Cardiac fibroblast (primary cell): ENCODE measurements around the gene CDH11.

Experiments
- DNase-seq, 2 donors: peaks; one replicate each; pipeline versions ENCODE4 v3.0.0 to v3.0.0-alpha.2; 2010; ENCODE audit warnings: low read depth in 2 of 2
- H3K4me3 ChIP-seq, 2 donors: replicated peaks in 1 of 2; 1 replicate in 1 of 2; 2 replicates in 1 of 2; pipeline ENCODE4 v1.5.1; 2011; ENCODE audit warnings: low read depth in 2 of 2, low read length in 2 of 2, mild to moderate bottlenecking in 2 of 2, moderate library complexity in 1 of 2
- TF ChIP-seq, protein P1 (sequence below): IDR thresholded peaks from one replicate; pipeline ENCODE4 v1.5.1; 2011; ENCODE audit warnings: low read depth, mild to moderate bottlenecking, low read length, inconsistent platforms

CDH11 gene

DNA sequence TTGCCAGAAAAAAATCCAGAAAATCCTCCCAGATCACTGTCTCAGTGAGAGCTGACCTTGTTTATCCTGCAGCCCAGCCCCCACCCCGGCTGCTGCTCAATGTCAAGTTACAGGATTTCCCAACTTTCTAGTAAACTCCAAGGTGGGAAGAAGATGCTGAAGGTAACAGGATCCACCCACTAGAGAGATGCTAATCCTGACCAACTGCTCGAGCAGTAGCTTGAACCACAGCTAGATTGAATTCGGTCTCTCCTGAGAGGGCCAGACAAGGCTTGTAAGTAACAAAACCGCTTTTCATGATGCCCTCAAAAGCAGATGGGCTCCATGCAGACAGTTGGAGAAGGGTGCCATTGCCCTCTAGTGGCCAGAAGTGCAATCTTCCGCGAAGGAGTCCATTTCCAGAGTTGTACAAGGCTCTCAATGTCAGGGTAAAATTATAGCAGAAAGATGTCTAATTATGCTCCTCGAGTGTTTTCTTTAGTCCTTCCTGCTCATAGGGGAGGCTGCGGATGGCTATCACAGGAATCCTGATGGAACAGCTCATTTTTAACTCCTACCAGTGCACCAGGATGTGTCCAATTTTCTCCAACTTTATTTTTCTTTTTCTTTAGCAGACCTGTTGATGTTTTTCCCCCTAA lies 3.9 kb downstream of the CDH11 start:
- DNase-seq: peak; percentile 89 to 90
- H3K4me3 ChIP-seq: peak overlapping the region in 1 of 2 donors; percentile 30
- TF ChIP-seq, protein P1, sequence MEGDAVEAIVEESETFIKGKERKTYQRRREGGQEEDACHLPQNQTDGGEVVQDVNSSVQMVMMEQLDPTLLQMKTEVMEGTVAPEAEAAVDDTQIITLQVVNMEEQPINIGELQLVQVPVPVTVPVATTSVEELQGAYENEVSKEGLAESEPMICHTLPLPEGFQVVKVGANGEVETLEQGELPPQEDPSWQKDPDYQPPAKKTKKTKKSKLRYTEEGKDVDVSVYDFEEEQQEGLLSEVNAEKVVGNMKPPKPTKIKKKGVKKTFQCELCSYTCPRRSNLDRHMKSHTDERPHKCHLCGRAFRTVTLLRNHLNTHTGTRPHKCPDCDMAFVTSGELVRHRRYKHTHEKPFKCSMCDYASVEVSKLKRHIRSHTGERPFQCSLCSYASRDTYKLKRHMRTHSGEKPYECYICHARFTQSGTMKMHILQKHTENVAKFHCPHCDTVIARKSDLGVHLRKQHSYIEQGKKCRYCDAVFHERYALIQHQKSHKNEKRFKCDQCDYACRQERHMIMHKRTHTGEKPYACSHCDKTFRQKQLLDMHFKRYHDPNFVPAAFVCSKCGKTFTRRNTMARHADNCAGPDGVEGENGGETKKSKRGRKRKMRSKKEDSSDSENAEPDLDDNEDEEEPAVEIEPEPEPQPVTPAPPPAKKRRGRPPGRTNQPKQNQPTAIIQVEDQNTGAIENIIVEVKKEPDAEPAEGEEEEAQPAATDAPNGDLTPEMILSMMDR: peak; percentile 94

DNA sequence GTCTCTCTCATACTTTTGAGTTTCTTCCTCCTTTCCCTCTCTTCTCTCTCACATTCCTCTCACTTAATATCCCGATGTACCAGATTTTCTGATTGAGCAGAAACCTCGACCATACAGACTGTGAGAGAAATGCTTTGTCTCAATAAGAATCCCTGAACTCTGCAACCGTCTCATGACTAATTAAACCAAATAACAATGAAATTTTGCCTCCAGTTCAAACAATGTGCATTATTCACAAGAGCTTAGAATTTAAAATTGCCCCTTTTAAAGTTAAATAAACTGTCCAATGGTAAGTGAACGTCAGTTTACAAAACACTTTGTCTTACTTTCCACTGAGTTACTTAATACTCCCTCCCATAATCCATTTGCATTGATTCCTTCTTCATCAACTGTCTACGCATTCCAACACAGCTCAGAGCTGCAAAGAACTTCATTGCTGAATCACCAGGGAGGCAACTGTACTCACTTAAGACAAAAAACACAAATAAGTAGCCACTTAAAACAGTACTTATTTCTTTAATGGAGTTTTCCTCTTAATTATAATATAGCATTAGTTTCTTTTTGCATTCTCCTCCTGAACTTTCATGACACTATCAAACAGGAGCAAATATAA lies 4.9 kb downstream of the CDH11 start:
- no peak overlapping the region for H3K4me3 ChIP-seq
- TF ChIP-seq, protein P1: no peak
- peak in 1 of 2 donors; percentile 46 for DNase-seq

DNA sequence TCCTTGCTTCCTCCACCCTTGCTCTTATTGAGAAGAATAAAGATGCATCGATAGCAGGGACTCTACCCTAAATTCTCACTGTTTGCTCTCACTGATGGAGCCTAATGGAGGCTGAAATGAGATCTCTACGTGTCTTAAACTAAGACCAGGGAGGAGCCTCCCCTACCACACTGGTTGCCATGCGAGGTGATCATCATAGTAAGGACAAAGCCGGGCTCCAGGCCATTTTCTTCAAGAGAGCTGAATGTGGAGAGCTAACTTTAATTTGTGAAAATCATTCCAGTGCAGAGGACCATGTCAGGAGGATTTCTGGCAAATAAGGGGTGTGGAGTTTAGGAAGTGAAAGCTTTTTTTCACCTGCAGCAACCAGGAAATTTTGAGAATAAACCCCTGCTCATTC lies 5.6 kb downstream of the CDH11 start:
- DNase-seq: no peak
- no peak overlapping the region for H3K4me3 ChIP-seq
- TF ChIP-seq, protein P1: no peak

DNA sequence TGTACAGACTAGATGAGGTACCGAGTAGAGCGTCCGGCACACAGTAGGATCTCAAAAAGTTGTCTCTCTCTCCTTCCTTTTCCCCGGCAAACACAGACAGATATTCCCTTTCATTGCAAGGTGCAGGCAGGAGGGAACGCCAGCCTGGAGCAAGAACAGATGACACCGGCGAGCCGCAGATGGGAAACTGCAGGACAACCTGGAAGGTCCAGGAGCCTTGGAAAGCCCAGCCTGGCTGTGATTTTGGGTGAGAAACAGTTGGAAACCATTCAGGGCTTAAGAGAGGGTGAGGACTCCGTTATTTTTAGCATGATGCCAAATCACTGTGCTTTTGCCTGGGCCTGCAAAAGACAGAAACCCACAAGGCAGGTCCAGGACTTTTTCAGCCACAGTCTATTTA lies 7.3 kb downstream of the CDH11 start:
- TF ChIP-seq, protein P1: no peak
- H3K4me3 ChIP-seq: no peak overlapping the region
- DNase-seq: no peak

- no peak overlapping the region for H3K4me3 ChIP-seq
- TF ChIP-seq, protein P1: no peak
- no peak for DNase-seq
These were observed 8.4 kb downstream of the CDH11 start for GRCh38 chr16:65113441-65113840.

DNA sequence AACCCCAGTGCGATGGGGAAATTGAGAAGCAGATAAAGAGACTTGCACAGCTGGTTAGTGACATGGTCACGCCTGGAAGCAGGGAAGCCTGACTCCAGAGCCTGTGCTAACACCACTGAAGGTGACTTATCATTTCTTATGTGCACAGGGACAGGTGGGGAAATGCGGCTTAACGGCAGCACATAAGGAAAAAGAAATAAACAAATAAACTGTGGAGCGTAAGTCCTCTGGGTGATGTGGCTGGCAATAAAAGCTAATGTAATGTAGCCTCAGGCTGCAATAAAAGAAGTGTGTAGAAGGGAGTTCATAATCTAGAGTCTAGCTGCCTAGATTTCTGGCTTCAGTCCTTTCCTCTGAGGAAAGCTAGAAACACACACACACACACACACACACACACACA lies 10.6 kb downstream of the CDH11 start:
- TF ChIP-seq, protein P1: no peak
- H3K4me3 ChIP-seq: no peak overlapping the region
- DNase-seq: no peak
